Ishikawa (cell line): ENCODE measurements around the gene TBC1D30.

ENCODE experiments used
- CEBPB ChIP-seq: IDR thresholded peaks from 2 replicates; pipeline ENCODE4 v1.6.1; 2012
- CREB1 ChIP-seq: IDR thresholded peaks from 2 replicates; pipeline ENCODE4 v1.6.1; 2012; ENCODE audit warnings: low read depth
- EGR1 ChIP-seq: IDR thresholded peaks from 2 replicates; pipeline ENCODE4 v1.6.1; 2012
- EP300 ChIP-seq: IDR thresholded peaks from 2 replicates; pipeline ENCODE4 v1.6.1; 2012; ENCODE audit warnings: borderline replicate concordance
- FOXM1 ChIP-seq: IDR thresholded peaks from 2 replicates; pipeline ENCODE4 v1.6.1; 2012; ENCODE audit warnings: low read depth, borderline replicate concordance
- MAX ChIP-seq: IDR thresholded peaks from 2 replicates; pipeline ENCODE4 v1.6.1; 2012
- RAD21 ChIP-seq: IDR thresholded peaks from 2 replicates; pipeline ENCODE4 v1.6.1; 2012; ENCODE audit warnings: low read depth
- REST ChIP-seq: IDR thresholded peaks from 2 replicates; pipeline ENCODE4 v1.6.1; 2012; ENCODE audit warnings: low read depth, mild to moderate bottlenecking
- TAF1 ChIP-seq: IDR thresholded peaks from 2 replicates; pipeline ENCODE4 v1.6.1; 2012; ENCODE audit warnings: low read depth, mild to moderate bottlenecking
- TCF12 ChIP-seq: IDR thresholded peaks from 2 replicates; pipeline ENCODE4 v1.6.1; 2012; ENCODE audit warnings: low read depth
- TEAD4 ChIP-seq: IDR thresholded peaks from 2 replicates; pipeline ENCODE4 v1.6.1; 2012
- YY1 ChIP-seq: IDR thresholded peaks from 2 replicates; pipeline ENCODE4 v1.6.1; 2012; ENCODE audit warnings: low read depth
- ZBTB7A ChIP-seq: IDR thresholded peaks from 2 replicates; pipeline ENCODE4 v1.6.1; 2012; ENCODE audit warnings: low read depth

- TF ChIP-seq CEBPB, result no peak
- TF ChIP-seq EP300, result no peak
- no peak for TF ChIP-seq TEAD4
- TF ChIP-seq MAX, result no peak
- TF ChIP-seq EGR1, result no peak
- no peak for TF ChIP-seq TAF1
- no peak for TF ChIP-seq YY1
- no peak for TF ChIP-seq ZBTB7A
- TF ChIP-seq FOXM1, result no peak
- TF ChIP-seq REST, result no peak
- TF ChIP-seq CREB1, result no peak
- TF ChIP-seq RAD21, result no peak
- TF ChIP-seq TCF12, result no peak
These were observed 9.5 kb downstream of the TBC1D30 start for GRCh38 chr12:64833928-64834327.
